Kidney capillary endothelial cell (primary cell): ENCODE data around the gene ADM.

Source experiments
- DNase-seq: peaks from one replicate; pipeline ENCODE4 v3.0.0-alpha.2; 2018; ENCODE audit warnings: low spot score

Gene ADM

GRCh38 chr11:10329356-10329755 lies 24.5 kb downstream of the ADM start:
- no peak for DNase-seq

- no peak for DNase-seq
These were observed 25.1 kb downstream of the ADM start for GRCh38 chr11:10329935-10330334.

DNA sequence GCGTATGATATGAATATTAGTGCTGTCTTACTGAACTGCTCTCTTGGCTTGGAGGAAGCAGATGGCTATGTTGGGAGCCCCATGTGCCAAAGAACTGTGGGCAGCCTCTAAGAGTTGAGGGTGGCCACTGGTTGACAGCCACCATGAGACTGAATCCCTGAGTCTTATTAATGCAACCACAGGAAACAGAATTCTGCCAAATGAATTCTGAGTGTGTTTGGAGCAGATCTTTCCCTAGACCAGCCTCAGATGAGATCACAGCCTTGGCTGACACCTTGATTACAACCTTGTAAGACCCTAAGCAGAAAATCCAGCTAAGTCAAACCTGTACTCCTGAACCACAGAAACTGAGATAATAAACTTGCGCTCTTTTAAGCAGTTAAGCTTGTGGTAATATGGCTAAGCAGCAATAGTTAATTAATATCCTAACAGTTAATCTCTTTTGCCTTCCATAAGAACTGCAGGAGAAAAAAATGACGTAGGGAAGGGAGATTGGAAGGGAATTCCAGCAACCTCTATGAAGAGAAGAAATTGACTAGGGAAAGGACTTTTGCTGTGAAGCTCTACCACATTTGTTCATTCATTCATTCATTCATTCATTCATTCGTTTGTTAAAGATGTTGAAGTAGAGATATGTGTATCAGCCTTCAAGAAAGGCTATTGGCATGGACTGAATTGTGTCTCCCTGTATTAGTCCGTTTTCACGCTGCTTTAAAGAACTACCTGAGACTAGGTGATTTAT lies 26.8 kb downstream of the ADM start:
- DNase-seq = no peak

GRCh38 chr11:10333490-10333889 lies 28.6 kb downstream of the ADM start:
- DNase-seq = no peak

GRCh38 chr11:10338287-10338686 lies 33.4 kb downstream of the ADM start:
- DNase-seq = no peak

GRCh38 chr11:10348650-10349280 lies 43.9 kb downstream of the ADM start:
- no peak for DNase-seq

- DNase-seq = no peak
These were observed 44.4 kb downstream of the ADM start for GRCh38 chr11:10349281-10349665.

- no peak for DNase-seq
These were observed 44.9 kb downstream of the ADM start for GRCh38 chr11:10349806-10350205.

DNA sequence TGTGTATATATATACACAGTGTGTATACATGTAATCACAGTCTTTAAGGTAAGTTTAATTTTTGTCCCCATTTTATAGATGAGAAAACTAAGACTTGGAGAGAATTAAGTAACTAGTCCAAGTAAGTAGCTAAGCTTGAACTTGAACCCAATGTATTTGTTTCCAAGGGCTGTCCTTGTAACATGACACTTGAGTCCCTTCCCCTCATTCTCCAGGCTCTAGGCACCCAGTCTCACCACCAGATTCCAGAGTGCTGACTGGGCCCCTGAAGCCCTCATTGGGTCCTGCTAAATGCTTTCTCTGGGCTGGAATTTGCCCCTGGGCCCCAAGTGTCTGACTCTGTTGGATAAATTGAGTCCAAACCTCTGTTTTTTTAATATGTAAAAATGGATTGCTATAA lies 45.5 kb downstream of the ADM start:
- DNase-seq = no peak

GRCh38 chr11:10351435-10351764 lies 46.5 kb downstream of the ADM start:
- DNase-seq = no peak

GRCh38 chr11:10351765-10352641 lies 47.1 kb downstream of the ADM start:
- peak; percentile 90 for DNase-seq

DNA sequence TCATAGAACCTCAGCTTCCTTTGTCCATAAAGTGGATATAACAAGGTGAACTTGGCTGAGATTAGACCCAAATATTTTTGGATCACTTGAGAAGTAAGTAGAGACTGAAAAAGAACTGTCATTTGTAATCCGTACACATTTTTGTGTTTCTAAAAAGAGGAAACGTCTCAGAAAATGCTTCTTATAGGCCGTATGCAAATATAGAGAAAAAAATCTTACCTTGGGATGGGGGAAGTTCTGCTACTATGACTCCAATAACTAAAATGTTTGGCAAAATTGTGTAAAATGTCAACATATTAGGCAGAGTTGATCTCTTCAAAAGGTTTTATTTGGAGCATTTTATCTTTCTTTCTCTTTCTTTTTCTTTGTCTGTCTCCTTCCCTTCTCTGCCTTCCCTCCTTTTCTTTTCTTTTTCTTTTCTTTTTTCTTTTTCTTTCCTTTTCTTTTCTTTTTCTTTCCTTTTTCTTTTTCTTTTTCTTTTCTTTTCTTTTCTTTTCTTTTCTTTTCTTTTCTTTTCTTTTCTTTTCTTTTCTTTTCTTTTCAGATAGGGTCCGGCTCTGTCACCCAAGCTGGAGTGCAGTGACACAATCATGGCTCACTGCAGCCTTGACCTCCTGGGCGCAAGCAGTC lies 48.2 kb downstream of the ADM start:
- DNase-seq = no peak

GRCh38 chr11:10354389-10354788 lies 49.5 kb downstream of the ADM start:
- DNase-seq = no peak

DNA sequence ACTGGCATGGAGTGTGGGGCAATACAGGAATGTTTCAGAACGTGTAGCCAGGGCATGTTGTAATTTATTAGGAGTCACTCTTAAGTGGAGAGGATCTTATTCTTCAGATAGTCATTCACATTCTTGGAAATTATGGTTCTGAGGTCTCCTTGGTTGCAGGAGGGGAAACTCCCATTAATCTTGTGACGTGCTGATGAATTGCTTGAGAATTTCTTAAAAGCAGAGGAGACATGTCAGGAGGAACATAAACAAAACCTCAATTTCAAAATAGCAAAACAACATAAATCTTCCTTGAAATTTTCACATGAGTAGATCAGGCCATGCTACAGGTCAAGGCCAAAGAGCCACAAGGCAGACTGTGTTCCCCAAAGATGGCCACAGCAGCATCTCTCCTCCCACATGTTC lies 50.4 kb downstream of the ADM start:
- DNase-seq = no peak

DNA sequence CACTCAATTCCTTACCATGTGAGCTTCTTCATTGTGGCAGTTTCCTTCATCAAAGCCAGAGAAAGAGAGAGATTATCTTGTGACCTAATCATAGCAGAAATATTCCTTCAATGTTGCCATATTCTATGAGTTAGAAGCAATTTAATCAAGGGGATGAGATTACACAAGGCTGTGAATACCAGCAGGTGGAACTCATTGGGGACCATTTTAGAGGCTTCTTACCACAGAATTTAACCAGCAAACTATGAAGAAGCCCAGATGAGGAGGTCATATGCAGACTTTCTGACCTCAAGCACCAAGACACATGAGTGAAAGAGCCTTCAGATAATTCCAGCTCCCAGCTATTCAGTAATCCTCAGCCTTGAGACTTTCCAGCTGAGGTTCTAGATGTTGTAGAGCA lies 51.3 kb downstream of the ADM start:
- DNase-seq = no peak
